Neural cell (in vitro differentiated cells): ENCODE results near the gene LCA5.

Source experiments
- CTCF ChIP-seq: fragments of 450-650 bp; IDR thresholded peaks from 2 replicates; pipeline ENCODE4 v1.5.1; 2014; ENCODE audit warnings: antibody characterized with exemption, mild to moderate bottlenecking, moderate library complexity; ENCODE audit not compliant: poor library complexity, severe bottlenecking
- EP300 ChIP-seq: fragments of 450-650 bp; conservative IDR thresholded peaks from 2 replicates; pipeline ENCODE4 v1.6.1; 2014; ENCODE audit warnings: antibody characterized with exemption, mild to moderate bottlenecking, moderate library complexity; ENCODE audit not compliant: poor library complexity, severe bottlenecking
- EZH2 ChIP-seq: fragments of 200-600, 300-800 bp; shearing (Covaris generic), sonication (generic); IDR thresholded peaks from 2 replicates; pipeline ENCODE4 v1.6.1; 2014; ENCODE audit warnings: antibody characterized with exemption, low read length, borderline replicate concordance, mild to moderate bottlenecking; ENCODE audit not compliant: insufficient read depth, poor library complexity, severe bottlenecking
- POLR2AphosphoS5 ChIP-seq: IDR thresholded peaks from 2 replicates; pipeline ENCODE4 v1.6.1; 2012

DNA sequence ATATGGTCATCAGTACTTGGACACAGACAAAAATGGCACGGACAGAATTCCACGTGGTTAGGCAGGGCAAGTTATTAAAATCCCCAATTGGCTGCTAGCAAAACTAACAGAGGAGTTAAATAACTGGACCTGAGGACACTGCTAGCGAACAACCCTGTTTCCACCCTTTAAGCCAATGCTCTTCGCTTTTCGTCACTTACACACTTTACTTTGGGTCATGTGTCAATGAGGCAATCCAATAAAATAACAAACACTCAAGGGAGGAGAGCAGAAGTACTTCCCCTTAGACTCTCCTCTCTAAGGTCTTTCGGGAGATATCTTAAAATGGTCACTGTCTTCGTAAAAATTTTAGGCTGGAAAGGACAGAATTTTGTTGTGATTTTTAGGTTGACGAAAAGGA lies 68.6 kb downstream of the LCA5 start:
- TF ChIP-seq CTCF (no peak), POLR2AphosphoS5 (no peak), EZH2 (no peak), EP300 (no peak)
